Subcutaneous adipose tissue (tissue), 4 donors: ENCODE results near the gene TCF15. TPM values are rescaled to one million over a fixed set of nuclear protein-coding genes. Genes with fewer than 3 reads are reported as not detected.

Source experiments
- total RNA-seq, 4 donors: library from RNA; depleted of rRNA; stranded (reverse); fragments of >200 nt; gene quantifications; one replicate each; pipeline ENCODE4 v1.1.0, GENCODE V29; 2016
- TF ChIP-seq, protein P1 (sequence below): fragments of 450-650 bp; IDR thresholded peaks from one replicate; pipeline ENCODE4 v1.5.1; 2016; ENCODE audit warnings: low read depth, mild to moderate bottlenecking, control low read depth, antibody characterized with exemption, moderate library complexity

Gene TCF15
- total RNA-seq, 4 donors from 2014 or later = 0.34 to 3.4 (median 2.3) TPM

DNA sequence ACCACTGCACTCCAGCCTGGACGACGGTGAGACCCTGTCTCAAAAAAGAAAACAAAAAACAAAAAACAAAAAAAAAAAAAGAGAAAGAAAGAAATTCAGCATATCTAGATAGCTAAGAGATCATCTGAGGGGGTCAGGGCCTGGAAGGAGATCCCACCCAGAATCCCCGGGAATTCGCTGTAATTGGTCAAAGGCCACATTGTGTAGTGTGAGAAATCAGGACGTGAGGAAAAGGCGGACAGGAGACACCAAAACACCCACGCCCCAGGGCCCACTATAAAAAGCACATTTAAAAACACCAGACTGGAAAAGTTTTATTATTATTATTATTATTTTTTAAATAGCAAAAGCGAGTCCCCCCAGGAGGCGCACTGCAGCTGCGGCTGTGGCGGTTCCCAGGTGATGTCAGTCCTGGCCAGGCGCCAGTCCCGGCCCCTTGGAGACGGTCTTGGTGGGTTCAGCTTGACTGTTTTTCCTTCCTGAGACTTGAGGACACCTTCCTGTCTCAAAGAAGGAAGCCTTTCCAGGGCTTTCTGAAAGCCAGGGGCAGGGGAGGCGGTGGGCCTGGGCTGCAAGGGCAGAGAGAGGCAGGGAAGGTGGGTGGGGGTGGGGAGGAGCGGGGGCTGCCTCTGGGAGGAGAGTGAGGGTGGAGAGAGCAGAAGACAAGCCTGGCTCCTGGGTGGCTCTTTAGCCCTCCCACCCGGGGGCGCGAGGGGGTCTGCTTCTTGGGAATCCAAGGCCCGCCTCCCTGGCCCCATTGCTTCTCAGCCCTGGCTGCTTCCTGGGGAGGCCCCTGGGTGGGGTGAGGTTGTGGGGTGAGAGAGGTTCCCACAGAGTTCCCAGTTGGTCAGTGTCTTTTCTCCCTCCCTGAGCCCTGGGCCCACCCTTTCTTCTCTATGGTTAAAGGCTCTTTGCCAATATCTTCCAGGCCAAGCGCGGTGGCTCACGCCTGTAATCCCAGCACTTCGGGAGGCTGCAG lies 14.5 kb downstream of the TCF15 start:
- TF ChIP-seq, protein P1, sequence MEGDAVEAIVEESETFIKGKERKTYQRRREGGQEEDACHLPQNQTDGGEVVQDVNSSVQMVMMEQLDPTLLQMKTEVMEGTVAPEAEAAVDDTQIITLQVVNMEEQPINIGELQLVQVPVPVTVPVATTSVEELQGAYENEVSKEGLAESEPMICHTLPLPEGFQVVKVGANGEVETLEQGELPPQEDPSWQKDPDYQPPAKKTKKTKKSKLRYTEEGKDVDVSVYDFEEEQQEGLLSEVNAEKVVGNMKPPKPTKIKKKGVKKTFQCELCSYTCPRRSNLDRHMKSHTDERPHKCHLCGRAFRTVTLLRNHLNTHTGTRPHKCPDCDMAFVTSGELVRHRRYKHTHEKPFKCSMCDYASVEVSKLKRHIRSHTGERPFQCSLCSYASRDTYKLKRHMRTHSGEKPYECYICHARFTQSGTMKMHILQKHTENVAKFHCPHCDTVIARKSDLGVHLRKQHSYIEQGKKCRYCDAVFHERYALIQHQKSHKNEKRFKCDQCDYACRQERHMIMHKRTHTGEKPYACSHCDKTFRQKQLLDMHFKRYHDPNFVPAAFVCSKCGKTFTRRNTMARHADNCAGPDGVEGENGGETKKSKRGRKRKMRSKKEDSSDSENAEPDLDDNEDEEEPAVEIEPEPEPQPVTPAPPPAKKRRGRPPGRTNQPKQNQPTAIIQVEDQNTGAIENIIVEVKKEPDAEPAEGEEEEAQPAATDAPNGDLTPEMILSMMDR = no peak

DNA sequence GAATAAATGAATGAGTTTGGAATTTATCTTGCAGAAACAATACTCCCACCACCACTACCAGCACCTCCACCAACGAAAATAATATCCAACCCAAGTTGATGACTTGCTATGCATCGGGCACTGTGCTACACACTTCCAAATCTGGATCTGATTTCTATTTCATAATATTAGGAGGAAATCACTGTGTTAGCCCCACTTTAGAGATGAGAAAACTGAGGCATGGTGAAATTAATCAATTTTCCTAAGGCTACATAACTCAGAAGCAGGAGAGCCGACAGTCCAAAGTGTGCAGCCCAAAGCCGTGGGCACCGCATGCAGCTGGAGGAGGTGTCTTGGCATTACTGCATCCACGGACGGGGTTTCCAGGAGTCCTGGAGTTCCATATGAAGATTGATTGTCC lies 17.6 kb downstream of the TCF15 start:
- TF ChIP-seq, protein P1 = no peak

DNA sequence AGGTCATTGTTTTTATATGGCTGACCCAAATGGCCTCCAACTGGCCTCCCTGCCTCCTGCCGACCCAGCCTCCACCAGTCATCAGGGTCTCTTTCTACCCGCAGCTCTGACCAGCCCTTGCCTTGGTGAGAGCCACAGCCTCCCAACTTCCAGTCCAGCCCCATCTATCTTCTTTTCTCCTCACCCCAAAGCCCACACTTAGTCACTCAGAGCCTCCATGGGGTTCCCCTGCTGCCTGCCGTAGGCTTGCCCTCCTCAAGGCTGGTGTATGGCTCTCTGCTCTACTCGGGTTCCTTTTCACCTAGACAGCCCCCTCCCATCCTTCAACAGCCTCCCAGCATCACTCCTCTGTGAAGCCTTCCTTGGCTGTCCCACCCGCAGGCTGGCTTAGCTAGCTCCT lies 18.2 kb downstream of the TCF15 start:
- TF ChIP-seq, protein P1 = no peak

DNA sequence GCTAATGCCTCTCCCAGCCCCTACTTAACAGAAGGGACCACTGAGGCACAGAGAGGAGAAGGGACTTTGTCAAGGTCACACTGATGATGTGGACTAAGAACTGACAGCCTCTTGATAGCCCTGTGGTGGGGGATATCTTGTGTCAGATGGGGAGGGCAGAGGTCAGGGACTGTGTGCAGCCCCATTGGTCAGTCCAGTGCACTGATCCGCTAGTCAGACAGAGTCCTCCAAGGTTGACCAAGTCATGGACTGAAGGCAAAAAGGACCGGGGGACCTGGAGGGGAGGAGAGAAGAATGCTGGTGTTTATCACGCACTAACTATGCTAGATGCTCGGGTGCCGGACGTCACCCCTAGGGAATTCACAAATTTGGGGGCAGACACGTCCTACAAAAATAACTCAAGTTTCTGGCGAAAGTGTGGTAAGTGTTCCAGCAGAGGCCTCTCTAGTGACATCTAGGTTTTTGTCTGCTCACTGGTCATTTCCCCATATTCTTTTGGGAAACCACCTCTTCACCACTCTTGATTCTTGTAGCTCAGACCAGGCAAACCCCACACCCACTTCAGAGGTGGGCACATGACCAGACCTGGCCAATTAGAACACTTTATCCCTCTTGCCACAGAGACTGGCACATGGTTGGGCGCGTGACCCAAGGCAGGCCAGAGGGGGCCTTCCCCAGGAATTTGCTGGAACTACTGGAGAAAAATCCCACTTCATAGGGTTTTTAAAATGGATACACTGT lies 21.0 kb downstream of the TCF15 start:
- TF ChIP-seq, protein P1 = no peak

DNA sequence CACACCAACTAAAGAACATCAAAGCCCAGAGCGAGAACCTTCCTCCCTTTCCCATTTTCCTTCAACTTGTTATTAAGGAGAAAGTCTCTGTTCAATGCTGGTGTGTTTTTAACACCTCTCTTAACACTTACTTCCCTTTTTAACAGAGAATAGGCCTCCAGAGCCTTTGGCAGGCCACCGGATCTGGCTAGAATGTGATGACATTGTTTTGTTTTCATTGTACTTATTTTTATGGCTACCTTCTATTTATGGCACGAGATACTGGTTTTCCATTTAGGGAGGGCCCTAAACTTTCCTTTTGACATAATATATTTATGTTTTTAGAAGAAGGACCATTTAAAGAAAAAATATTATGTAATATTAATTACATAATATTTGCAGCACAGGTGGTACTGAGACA lies 21.6 kb downstream of the TCF15 start:
- TF ChIP-seq, protein P1 = no peak

DNA sequence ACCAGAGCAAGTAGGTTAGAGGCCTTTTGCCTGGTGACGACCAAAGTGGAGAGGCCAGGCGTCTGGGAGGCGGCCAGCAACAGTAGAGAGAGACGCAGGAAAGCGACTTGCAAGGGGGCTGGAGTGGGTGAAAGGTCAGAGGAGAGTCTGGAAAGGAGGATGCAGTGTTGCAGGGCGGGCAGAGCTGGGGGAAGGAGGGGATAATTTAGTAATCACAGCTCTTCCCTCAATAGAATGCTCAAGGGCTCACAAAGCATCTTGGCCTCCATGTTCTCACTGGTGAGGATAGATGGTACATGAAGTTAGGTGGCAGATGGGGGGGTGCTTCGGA lies 25.2 kb downstream of the TCF15 start:
- TF ChIP-seq, protein P1 = no peak
